ENCODE measurements around the gene ZNF341. TPM values are rescaled to one million over a fixed set of nuclear protein-coding genes. Genes with fewer than 3 reads are reported as not detected.
"Not testable (repeated sequence)": the region's sequence is repeated elsewhere in the genome, so short reads cannot be mapped to it uniquely, and the experiment has no call there.

ZNF341 gene
- total RNA-seq, 1 experiment from 2014 or later = 1.5 TPM

DNA sequence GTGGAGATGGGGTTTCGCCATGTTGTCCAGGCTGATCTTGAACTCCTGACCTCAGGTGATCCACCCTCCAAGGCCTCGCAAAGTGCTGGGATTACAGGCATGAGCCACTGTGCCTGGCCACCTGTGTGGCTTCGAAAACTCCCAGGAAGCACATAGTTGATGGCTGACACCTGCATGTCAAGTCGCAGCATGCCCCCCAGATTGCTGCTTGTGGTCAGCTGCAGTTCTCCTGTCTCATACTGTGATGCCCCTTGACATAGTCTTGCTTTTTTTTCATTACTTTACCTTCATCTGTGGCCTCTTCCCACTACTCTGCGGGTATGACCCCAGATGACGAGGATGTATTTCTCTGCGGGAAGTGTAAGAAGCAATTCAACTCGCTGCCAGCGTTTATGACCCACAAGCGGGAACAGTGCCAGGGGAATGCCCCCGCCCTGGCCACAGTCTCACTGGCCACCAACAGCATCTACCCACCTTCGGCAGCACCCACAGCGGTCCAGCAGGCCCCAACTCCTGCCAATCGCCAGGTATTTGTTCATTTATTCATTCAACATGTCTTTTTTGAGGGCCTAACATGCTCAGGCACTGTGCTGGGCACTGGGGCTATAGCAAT, 13.1 kb downstream of the ZNF341 start:
- no peak for DNase-seq
- H3K27me3 ChIP-seq = no peaks in the 10 kb centered on the region
- no peaks in the 10 kb centered on the region for H3K36me3 ChIP-seq
- no peak overlapping the region for H3K4me3 ChIP-seq
- H3K9me3 ChIP-seq = no peaks in the 10 kb centered on the region

- no peaks in the 10 kb centered on the region for H3K36me3 ChIP-seq
- DNase-seq = no peak
- no peaks in the 10 kb centered on the region for H3K9me3 ChIP-seq
- H3K4me3 ChIP-seq = no peak overlapping the region
- no peaks in the 10 kb centered on the region for H3K27me3 ChIP-seq
These were observed 14.7 kb downstream of the ZNF341 start for GRCh38 chr20:33746325-33746998.

- Histone ChIP-seq H3K9me3 (0 out of 2 replicates have a peak, but pooled peaks cover 3% of the 10 kb centered on the region), H3K27me3 (no peaks in the 10 kb centered on the region), H3K4me3 (no peak overlapping the region), H3K36me3 (peaks cover 13% of the 10 kb centered on the region; the same call in 1 of the 2 replicates)
- no peak for DNase-seq
These were observed 20.0 kb downstream of the ZNF341 start for GRCh38 chr20:33751775-33752174.

- Histone ChIP-seq H3K4me3 (no peak overlapping the region), H3K9me3 (0 out of 2 replicates have a peak, but pooled peaks cover 3% of the 10 kb centered on the region), H3K27me3 (no peaks in the 10 kb centered on the region), H3K36me3 (peaks cover 15% of the 10 kb centered on the region; the same call in 1 of the 2 replicates)
- no peak for DNase-seq
These were observed 21.3 kb downstream of the ZNF341 start for GRCh38 chr20:33753143-33753542.

DNA sequence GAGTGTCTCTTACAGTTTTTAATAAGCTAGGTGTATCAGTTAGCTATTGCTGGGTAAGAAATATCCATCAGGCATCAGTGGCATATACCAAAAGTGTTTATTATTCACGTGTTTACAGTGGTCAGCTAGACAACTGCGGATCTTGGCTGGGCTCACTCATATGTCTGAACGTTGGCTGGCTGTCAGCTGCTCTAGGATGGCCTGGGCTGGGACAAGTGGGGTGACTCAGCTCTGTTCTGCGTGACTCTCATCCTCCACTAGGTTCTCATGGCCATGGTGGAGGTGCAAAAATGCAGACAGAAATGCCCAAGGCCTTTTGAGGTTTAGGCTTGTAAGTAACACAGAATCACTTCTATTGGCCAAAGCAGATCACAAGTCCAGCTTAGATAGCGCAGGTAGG, 22.0 kb downstream of the ZNF341 start:
- Histone ChIP-seq H3K4me3 (no peak overlapping the region), H3K36me3 (peaks cover 15% of the 10 kb centered on the region; the same call in 1 of the 2 replicates), H3K9me3 (0 out of 2 replicates have a peak, but pooled peaks cover 3% of the 10 kb centered on the region), H3K27me3 (no peaks in the 10 kb centered on the region)
- peak; percentile 41 for DNase-seq

GRCh38 chr20:33755936-33756490, 24.2 kb downstream of the ZNF341 start:
- not testable (repeated sequence) for DNase-seq, H3K4me3 ChIP-seq, H3K27me3 ChIP-seq, H3K9me3 ChIP-seq
- H3K36me3 ChIP-seq = peaks cover 15% of the 10 kb centered on the region; the same call in 1 of the 2 replicates

DNA sequence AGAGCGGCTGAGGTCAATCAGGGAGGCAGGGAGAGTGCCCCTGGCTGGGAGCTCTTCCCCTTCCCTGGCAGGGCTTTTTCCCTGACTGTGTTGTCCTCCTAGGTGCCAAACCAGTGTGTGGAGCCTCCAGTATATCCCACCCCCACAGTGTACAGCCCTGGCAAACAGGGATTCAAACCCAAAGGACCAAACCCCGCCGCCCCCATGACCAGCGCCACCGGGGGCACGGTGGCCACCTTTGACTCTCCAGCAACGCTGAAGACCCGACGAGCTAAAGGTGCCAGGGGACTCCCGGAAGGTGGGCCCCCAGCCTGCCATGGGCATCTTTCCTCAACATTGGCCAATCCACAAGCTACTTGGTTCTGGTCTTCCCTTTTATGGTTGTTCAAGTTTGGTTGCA, 25.2 kb downstream of the ZNF341 start:
- H3K36me3 ChIP-seq = peaks cover 15% of the 10 kb centered on the region; the same call in 1 of the 2 replicates
- 0 out of 2 replicates have a peak, but pooled peaks cover 3% of the 10 kb centered on the region for H3K9me3 ChIP-seq
- no peak overlapping the region for H3K4me3 ChIP-seq
- DNase-seq = no peak
- H3K27me3 ChIP-seq = no peaks in the 10 kb centered on the region

DNA sequence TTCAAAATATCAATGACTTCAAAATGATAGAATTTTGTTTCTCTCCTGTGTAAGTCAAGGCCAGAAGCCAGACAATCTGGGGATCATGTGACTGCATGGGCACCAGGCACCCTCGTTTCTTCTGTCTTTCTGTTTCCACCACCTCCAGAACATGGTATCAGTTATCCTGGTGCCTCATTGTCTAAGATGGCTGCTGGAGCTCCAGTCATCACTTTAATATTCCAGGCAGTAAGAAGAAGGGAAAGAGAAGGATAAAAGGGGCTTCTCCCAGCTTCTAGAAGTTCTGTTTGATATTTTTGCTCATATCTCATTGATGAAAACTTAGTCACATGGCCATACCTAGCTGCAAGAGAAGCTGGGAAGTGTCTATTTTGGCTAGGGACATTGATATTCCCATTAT, 25.7 kb downstream of the ZNF341 start:
- Histone ChIP-seq H3K4me3 (no peak overlapping the region), H3K9me3 (0 out of 2 replicates have a peak, but pooled peaks cover 3% of the 10 kb centered on the region), H3K27me3 (no peaks in the 10 kb centered on the region), H3K36me3 (peaks cover 15% of the 10 kb centered on the region; the same call in 1 of the 2 replicates)
- DNase-seq = no peak

GRCh38 chr20:33761698-33762250, 30.0 kb downstream of the ZNF341 start:
- DNase-seq = no peak
- H3K27me3 ChIP-seq = no peaks in the 10 kb centered on the region

DNA sequence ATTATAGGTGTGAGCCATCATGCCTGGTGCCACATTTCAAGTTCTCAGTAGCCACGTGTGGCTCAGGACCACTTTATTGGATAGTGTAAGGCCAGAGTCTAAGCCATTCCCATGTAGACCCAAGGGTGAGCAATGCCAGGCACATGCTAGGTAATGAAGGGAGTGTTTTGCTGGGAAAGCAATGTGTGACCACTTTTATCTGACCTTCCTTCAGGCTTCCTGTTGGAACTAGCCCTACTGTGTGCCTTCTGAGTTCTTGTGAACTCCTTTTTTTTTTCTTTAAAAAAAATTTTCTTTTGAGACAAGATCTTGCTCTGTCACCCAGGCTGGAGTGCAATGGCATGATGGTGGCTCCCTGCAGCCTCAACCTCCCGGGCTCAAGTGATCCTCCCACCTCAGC, 33.3 kb downstream of the ZNF341 start:
- DNase-seq = no peak
- Histone ChIP-seq H3K9me3 (no peaks in the 10 kb centered on the region), H3K36me3 (no peaks in the 10 kb centered on the region), H3K4me3 (no peak overlapping the region), H3K27me3 (no peaks in the 10 kb centered on the region)

More at GRCh38 chr20:33761698-33762250, 30.0 kb downstream of the ZNF341 start:
- Histone ChIP-seq H3K9me3 (no peaks in the 10 kb centered on the region), H3K4me3 (no peak overlapping the region), H3K36me3 (peaks cover 2% of the 10 kb centered on the region; the same call in 1 of the 2 replicates)

DNA sequence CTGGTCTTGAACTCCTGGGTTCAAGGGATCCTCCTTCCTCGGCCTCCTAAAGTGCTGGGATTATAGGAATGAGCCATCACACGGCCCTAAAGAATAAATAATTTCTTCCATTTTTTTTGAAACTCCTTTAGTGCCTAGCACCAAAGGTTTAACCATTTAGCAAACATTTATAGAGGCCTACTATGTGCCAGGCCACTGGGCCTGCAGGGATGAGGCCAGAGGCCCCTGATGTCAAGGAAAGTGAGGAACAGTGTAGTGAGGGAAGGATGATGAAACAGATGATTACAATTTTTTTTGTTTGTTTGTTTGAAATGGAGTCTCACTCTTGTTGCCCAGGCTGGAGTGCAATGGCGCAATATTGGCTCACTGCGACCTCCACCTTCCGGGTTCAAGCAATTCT, 33.8 kb downstream of the ZNF341 start:
- Histone ChIP-seq H3K27me3 (no peaks in the 10 kb centered on the region), H3K9me3 (no peaks in the 10 kb centered on the region), H3K4me3 (no peak overlapping the region), H3K36me3 (no peaks in the 10 kb centered on the region)
- DNase-seq = no peak

DNA sequence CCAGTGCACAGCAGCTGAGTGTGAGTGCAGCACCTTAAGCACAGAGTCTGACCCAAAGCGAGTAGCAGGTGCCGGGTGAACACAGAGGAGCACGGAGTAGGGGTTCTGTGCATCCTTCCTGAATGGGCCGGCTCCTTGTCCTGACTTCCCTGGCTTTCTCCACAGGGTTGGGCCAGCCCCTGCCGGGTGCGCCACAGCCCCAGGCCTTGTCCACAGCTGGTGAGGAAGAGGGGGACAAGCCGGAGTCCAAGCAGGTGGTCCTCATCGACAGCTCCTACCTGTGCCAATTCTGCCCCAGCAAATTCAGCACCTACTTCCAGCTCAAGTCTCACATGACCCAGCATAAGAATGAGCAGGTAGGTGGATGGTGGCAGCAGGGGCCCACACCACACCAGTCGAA, 34.9 kb downstream of the ZNF341 start:
- H3K9me3 ChIP-seq = no peaks in the 10 kb centered on the region
- H3K36me3 ChIP-seq = no peaks in the 10 kb centered on the region
- no peak overlapping the region for H3K4me3 ChIP-seq

GRCh38 chr20:33767777-33768138, 36.0 kb downstream of the ZNF341 start:
- Histone ChIP-seq H3K4me3 (no peak overlapping the region), H3K9me3 (no peaks in the 10 kb centered on the region), H3K27me3 (no peaks in the 10 kb centered on the region), H3K36me3 (no peaks in the 10 kb centered on the region)
- DNase-seq = no peak

More for the DNA sequence above, 34.9 kb downstream of the ZNF341 start:
- DNase-seq = no peak
- no peaks in the 10 kb centered on the region for H3K27me3 ChIP-seq

DNA sequence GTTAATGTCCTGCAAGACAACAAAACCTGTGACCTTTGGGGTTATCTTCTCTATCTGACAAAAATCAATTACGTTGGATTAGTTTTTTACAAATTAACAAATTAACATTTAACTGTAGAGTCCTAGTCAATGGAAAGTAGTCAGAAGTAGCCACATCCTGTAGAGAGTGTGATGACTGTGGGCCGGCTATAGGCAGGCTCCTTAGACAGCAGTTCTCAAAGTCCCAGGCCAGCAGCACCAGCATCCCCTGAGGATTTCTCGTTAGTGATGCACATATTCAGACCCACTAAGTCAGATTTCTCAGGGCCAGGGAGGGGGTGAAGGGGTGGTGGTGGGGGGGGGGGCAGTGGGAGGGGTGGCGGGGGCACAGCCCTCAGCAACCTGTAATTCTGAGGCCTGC, 37.2 kb downstream of the ZNF341 start:
- H3K9me3 ChIP-seq = no peaks in the 10 kb centered on the region
- no peak overlapping the region for H3K4me3 ChIP-seq
- H3K27me3 ChIP-seq = no peaks in the 10 kb centered on the region
- H3K36me3 ChIP-seq = no peaks in the 10 kb centered on the region
- no peak for DNase-seq

DNA sequence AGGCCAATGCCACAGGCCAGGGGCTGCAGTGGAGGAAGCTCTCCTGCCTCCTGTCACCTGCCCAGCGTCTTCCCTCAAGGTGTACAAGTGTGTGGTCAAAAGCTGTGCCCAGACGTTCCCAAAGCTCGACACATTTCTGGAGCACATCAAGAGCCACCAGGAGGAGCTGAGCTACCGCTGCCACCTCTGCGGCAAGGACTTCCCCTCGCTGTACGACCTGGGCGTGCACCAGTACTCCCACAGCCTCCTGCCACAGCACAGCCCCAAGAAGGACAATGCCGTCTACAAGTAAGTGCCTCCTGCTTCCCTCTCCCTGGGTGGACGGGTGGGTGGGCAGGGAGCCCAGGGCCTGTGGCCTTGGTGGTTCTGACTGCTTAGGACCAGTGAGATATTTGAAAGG, 38.2 kb downstream of the ZNF341 start:
- H3K9me3 ChIP-seq = no peaks in the 10 kb centered on the region

GRCh38 chr20:33771938-33772337, 40.1 kb downstream of the ZNF341 start:
- no peak for DNase-seq
- no peaks in the 10 kb centered on the region for H3K27me3 ChIP-seq
- H3K4me3 ChIP-seq = no peak overlapping the region
- no peaks in the 10 kb centered on the region for H3K9me3 ChIP-seq
- no peaks in the 10 kb centered on the region for H3K36me3 ChIP-seq

More for the DNA sequence above, 38.2 kb downstream of the ZNF341 start:
- no peak for DNase-seq
- Histone ChIP-seq H3K4me3 (no peak overlapping the region), H3K27me3 (no peaks in the 10 kb centered on the region), H3K36me3 (no peaks in the 10 kb centered on the region)

DNA sequence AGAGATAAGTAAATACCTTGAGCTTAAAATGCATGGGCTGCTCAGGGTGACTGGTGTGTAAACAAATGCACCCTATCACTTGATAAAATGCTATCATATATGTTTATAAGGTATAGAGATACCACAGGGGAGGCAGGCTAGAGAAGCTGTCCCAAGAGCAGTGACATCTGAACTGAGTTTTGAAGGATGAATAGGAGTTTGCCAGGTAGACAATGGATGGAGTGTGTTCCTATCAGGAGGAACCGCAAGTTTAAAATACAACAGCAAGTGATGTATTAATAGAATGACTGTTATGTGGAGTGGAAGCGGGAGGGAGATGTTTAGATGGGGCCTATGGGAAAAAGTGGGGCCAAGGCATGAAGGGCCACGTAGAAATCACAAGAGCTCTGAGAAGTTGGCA, 40.6 kb downstream of the ZNF341 start:
- Histone ChIP-seq H3K27me3 (no peaks in the 10 kb centered on the region), H3K36me3 (no peaks in the 10 kb centered on the region), H3K9me3 (no peaks in the 10 kb centered on the region), H3K4me3 (no peak overlapping the region)
- no peak for DNase-seq
